Heart right ventricle (tissue), 16 donors: Measurements from ENCODE around the gene PIP5KL1. TPM values are rescaled to one million over a fixed set of nuclear protein-coding genes. Genes with fewer than 3 reads are reported as not detected.

ENCODE experiments used
- ATAC-seq, 8 donors: fragments of 200-7000 bp; cut with Tn5 transposase; one replicate each; pipeline ENCODE4 v1.9.1; 2020; ENCODE audit warnings: mild to moderate bottlenecking in 8 of 8, moderate library complexity in 8 of 8, moderate number of reproducible peaks in 1 of 8
- DNase-seq, 2 donors: peaks; one replicate each; pipeline ENCODE4 v3.0.0-alpha.2; 2020
- H3K27ac ChIP-seq, 10 donors: fragments of 200-600 bp; sonication (generic) in 2 of 10; one replicate each; pipeline versions ENCODE4 v1.5.0 to v1.8.0; 2020 to 2022; ENCODE audit warnings: mild to moderate bottlenecking in 3 of 10
- H3K27me3 ChIP-seq, 7 donors: fragments of 200-600 bp; one replicate each; pipeline ENCODE4 v1.8.0; 2021 to 2022; ENCODE audit warnings: mild to moderate bottlenecking in 2 of 7
- H3K36me3 ChIP-seq, 9 donors: fragments of 200-600 bp; sonication (generic) in 1 of 9; one replicate each; pipeline versions ENCODE4 v1.5.0 to v1.8.0; 2020 to 2022; ENCODE audit warnings: mild to moderate bottlenecking in 2 of 9
- H3K4me1 ChIP-seq, 9 donors: fragments of 200-600 bp; sonication (generic) in 1 of 9; one replicate each; pipeline versions ENCODE4 v1.5.0 to v1.8.0; 2020 to 2022; ENCODE audit warnings: mild to moderate bottlenecking in 4 of 9
- H3K4me3 ChIP-seq, 10 donors: fragments of 200-600 bp; sonication (generic) in 2 of 10; one replicate each; pipeline versions ENCODE4 v1.5.0 to v1.8.0; 2020 to 2022; ENCODE audit warnings: mild to moderate bottlenecking in 7 of 10, moderate library complexity in 2 of 10
- H3K9me3 ChIP-seq, 11 donors: fragments of 200-600 bp in 10 of 11; sonication (generic) in 2 of 11; one replicate each; pipeline versions ENCODE4 v1.5.0 to v1.8.0; 2013 to 2022; ENCODE audit warnings: mild to moderate bottlenecking in 2 of 11, control low read depth in 1 of 11, moderate library complexity in 1 of 11
- CTCF ChIP-seq, 9 donors: fragments of 200-600 bp; sonication (generic) in 2 of 9; IDR thresholded peaks; one replicate each; pipeline versions ENCODE4 v1.5.0 to v1.8.0; 2021 to 2022; ENCODE audit warnings: antibody characterized with exemption in 9 of 9, mild to moderate bottlenecking in 5 of 9, moderate library complexity in 1 of 9
- WGBS, 2 donors: extraction: QIAGEN DNeasy Blood & Tissue Kit; methylation state at CpG; one replicate each; pipeline ENCODE4 v1.1.7; 2013; ENCODE audit warnings: inconsistent platforms in 1 of 2; 5-methylcytosine and 5-hydroxymethylcytosine counted together
- intact Hi-C, 10 donors: fragments of 100-400 bp; cut with DNase I; formaldehyde crosslinking; loops; one replicate each; pipeline versions ENCODE4 v1.11.1 to v1.14.2; 2022
- polyA plus RNA-seq, 2 donors: library from polyadenylated mRNA; stranded (reverse); fragments of 200-250 nt; gene quantifications; one replicate each; pipeline ENCODE4 v1.2.3, GENCODE V29; 2013
- total RNA-seq, 10 donors: library from RNA; stranded (reverse); fragmentation: NEBNext Ultra II Directional in 3 of 10; extraction: Animal tissue kit (Norgen Biotek cat#: 25700) in 3 of 10; gene quantifications; one replicate each; pipeline versions ENCODE4 v1.2.1 to v1.2.4, GENCODE V29; 2021 to 2023
- donor health status: Arrhythmogenic right ventricular cardiomyopathy.
- donor health status: ischemic (EF 13 %, LVEDD 7.1; RV severe dilation, severe dysfunction).
- donor health status: healthy with polysubstance abuse.
- donor health status: DM: no; HTN: yes; CAD: no.
- donor health status: DM: no; HTN: no; CAD: no.
- donor health status: ischemic (EF 25% LVEDD 6.9; RV normal size, moderate dysfunction).
- donor health status: ischemic (EF 25% LVEDD 5.7; RV mildly dilated, moderate dysfunction).
- donor health status: healthy.
- donor health status: DM: yes; HTN: yes; CAD: no.
- donor health status: Ischemic cardiomyopathy.
- donor health status: ischemic (EF 35%, LVEDD 5.7; RV mildly dilated, moderate dysfunction).
- donor health status: nonischemic (EF 11% LVEDD 7.7; RV severe dilation, severe dysfunction).
- donor health status: DM: yes; HTN: yes; CAD: no.
- donor health status: PGD.
- donor health status: ischemic (EF 29% LVEDD 5.4; RV normal size, mild dysfunction).
- donor health status: nonischemic (EF 23%, LVEDD 6.1; RV moderate dilation, normal function).

PIP5KL1 gene
- total and polyA plus RNA-seq, 12 donors = 0.25 to 0.59 (median 0.46) TPM; not detected in 4

DNA sequence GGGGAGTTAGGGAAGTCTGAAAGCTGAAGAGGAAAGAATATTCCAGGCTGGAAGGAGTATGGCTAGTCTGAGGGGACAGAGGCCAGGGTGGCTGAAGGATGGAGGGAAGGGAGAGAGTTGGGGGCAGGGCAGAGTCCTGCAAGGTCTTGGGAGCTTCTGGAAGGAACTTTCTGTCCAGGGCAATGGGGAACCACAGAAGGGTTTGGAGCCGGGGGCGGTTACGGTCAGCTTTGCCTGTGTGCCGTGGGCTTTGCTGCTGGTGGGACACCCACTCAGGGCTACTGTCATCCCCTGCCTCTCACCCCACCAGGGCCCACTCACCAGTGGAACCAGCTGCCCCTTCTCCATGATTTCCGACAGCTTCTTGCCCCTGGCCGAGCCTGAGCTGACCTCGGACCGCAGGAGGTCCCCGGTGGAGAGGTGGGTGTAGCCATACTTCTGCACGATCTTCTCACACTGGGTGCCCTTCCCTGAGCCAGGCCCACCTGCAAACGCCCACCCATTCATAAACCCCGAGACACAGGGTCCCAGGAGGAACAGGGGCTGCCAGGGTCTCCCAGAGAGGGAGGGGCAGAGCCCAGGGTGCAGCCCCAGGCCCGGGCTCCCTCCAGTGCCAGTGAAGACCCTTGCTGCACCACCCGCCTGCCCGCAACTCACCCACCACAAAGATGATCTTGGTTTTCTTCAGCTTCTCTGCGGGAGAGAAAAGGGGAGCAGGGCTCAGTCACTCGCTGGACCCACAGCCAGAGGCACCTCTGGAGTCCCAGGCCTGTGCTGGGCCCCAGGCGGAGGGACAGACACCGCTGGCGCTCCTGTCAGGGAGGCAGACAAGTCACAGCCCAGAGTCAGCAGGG lies 58.0 kb downstream of the PIP5KL1 start:
- WGBS, 2 donors = 90 to 92% methylated on average over 20 of the region's 20 CpGs
- Histone ChIP-seq H3K9me3 (no peaks in the 10 kb centered on the region), H3K36me3 (peaks cover 0 to 58% (median 27%) of the 10 kb centered on the region in 9 donors), H3K27ac (peak overlapping the region in 5 of 10 donors; percentile 28 to 91 (median 88)), H3K27me3 (peaks cover 0 to 8% (median 0%) of the 10 kb centered on the region in 7 donors), H3K4me3 (no peak overlapping the region), H3K4me1 (peaks cover 18 to 78% (median 56%) of the 10 kb centered on the region in 9 donors)
- TF ChIP-seq CTCF (IDR thresholded peaks at IDR 0.05) = no peak
- DNase-seq (no peak), ATAC-seq (no peak)
- intact Hi-C loops = loop anchor here (5.0 to 10.0 kb wide), 11 partner anchors 45 to 280 kb away; partner anchors contain the start of genes CDK9 (in 4 of the 10), TOR2A (in 4 of the 10), FPGS (in 2 of the 10) and ST6GALNAC4 (in 2 of the 10)

GRCh38 chr9:127871531-127871930 lies 59.0 kb downstream of the PIP5KL1 start:
- no peak for TF ChIP-seq CTCF (IDR thresholded peaks at IDR 0.05)
- intact Hi-C loops = loop anchor here (2.0 to 10.0 kb wide), 13 partner anchors 44 to 279 kb away; partner anchors contain the start of genes CDK9 (in 4 of the 10), TOR2A (in 4 of the 10), FPGS (in 2 of the 10) and ST6GALNAC4 (in 2 of the 10)
- WGBS, 2 donors = 79 to 85% methylated on average over 9 of the region's 9 CpGs
- DNase-seq (no peak), ATAC-seq (no peak)
- peaks cover 0 to 62% (median 28%) of the 10 kb centered on the region in 9 donors for H3K36me3 ChIP-seq
- H3K27ac ChIP-seq = no peak overlapping the region
- peaks cover 15 to 80% (median 52%) of the 10 kb centered on the region in 9 donors for H3K4me1 ChIP-seq
- H3K9me3 ChIP-seq = no peaks in the 10 kb centered on the region
- no peak overlapping the region for H3K4me3 ChIP-seq
- H3K27me3 ChIP-seq = no peaks in the 10 kb centered on the region

- ATAC-seq (no peak), DNase-seq (no peak)
- Histone ChIP-seq H3K4me3 (no peak overlapping the region), H3K27me3 (no peaks in the 10 kb centered on the region), H3K9me3 (no peaks in the 10 kb centered on the region), H3K36me3 (peaks cover 0 to 64% (median 28%) of the 10 kb centered on the region in 9 donors), H3K27ac (no peak overlapping the region), H3K4me1 (peaks cover 10 to 75% (median 46%) of the 10 kb centered on the region in 9 donors)
- TF ChIP-seq CTCF (IDR thresholded peaks at IDR 0.05) = no peak
- intact Hi-C loops = loop anchor here (1.0 to 10.0 kb wide), 14 partner anchors 44 to 279 kb away; partner anchors contain the start of genes TOR2A (in 5 of the 10), CDK9 (in 4 of the 10), FPGS (in 2 of the 10) and ST6GALNAC4 (in 2 of the 10)
- 80 to 90% methylated on average over 12 of the region's 12 CpGs for WGBS, 2 donors
These were observed 59.7 kb downstream of the PIP5KL1 start for GRCh38 chr9:127870887-127871286.

Other genes with a start within 250 kb of the PIP5KL1 start
- under 1 TPM in 2 of 10 donors, not detected in 8; 0.10 to 0.13 TPM for gene CFAP157, start 223.8 kb downstream of the PIP5KL1 start, total RNA-seq
- gene CFAP157, start 223.8 kb downstream of the PIP5KL1 start, polyA plus RNA-seq = under 1 TPM; 0.15 to 0.19 TPM
- 10 to 100 TPM in 8 of 10 donors, 1 to 10 TPM in 2; 8.1 to 14.1 (median 11.5) TPM for gene PTRH1, start 215.1 kb downstream of the PIP5KL1 start, total RNA-seq
- gene PTRH1, start 215.1 kb downstream of the PIP5KL1 start, polyA plus RNA-seq = 10 to 100 TPM; 10.8 to 47.0 TPM
- under 1 TPM in 9 of 10 donors, not detected in 1; 0.04 to 0.61 (median 0.32) TPM for gene TTC16, start 214.7 kb downstream of the PIP5KL1 start, total RNA-seq
- gene TTC16, start 214.7 kb downstream of the PIP5KL1 start, polyA plus RNA-seq = 1 to 10 TPM in 1 of 2 donors, under 1 TPM in 1; 0.04 to 1.4 TPM
- gene TOR2A, start 195.5 kb downstream of the PIP5KL1 start, total RNA-seq = 1 to 10 TPM; 1.5 to 6.3 (median 2.2) TPM
- 1 to 10 TPM; 6.9 to 7.6 TPM for gene TOR2A, start 195.5 kb downstream of the PIP5KL1 start, polyA plus RNA-seq
- 10 to 100 TPM; 10.9 to 26.0 (median 17.7) TPM for gene SH2D3C, start 152.1 kb downstream of the PIP5KL1 start, total RNA-seq
- 10 to 100 TPM; 30.1 to 36.7 TPM for gene SH2D3C, start 152.1 kb downstream of the PIP5KL1 start, polyA plus RNA-seq
- 10 to 100 TPM; 30.9 to 59.0 (median 44.1) TPM for gene CDK9, start 144.7 kb downstream of the PIP5KL1 start, total RNA-seq
- gene CDK9, start 144.7 kb downstream of the PIP5KL1 start, polyA plus RNA-seq = 10 to 100 TPM; 32.5 to 47.7 TPM
- gene FPGS, start 127.9 kb downstream of the PIP5KL1 start, total RNA-seq = 10 to 100 TPM; 40.2 to 58.5 (median 46.5) TPM
- 10 to 100 TPM; 40.7 to 45.5 TPM for gene FPGS, start 127.9 kb downstream of the PIP5KL1 start, polyA plus RNA-seq
- gene ENG, start 76.1 kb downstream of the PIP5KL1 start, total RNA-seq = 100 to 1,000 TPM in 8 of 10 donors, 10 to 100 TPM in 2; 76.8 to 263 (median 137) TPM
- gene ENG, start 76.1 kb downstream of the PIP5KL1 start, polyA plus RNA-seq = 100 to 1,000 TPM; 199 to 310 TPM
- 100 to 1,000 TPM; 553 to 918 (median 731) TPM for gene AK1, start 53.1 kb downstream of the PIP5KL1 start, total RNA-seq
- 1,000 to 10,000 TPM in 1 of 2 donors, 100 to 1,000 TPM in 1; 500 to 1,050 TPM for gene AK1, start 53.1 kb downstream of the PIP5KL1 start, polyA plus RNA-seq
- gene ST6GALNAC6, start 31.2 kb downstream of the PIP5KL1 start, total RNA-seq = 10 to 100 TPM; 32.8 to 52.0 (median 44.7) TPM
- gene ST6GALNAC6, start 31.2 kb downstream of the PIP5KL1 start, polyA plus RNA-seq = 10 to 100 TPM; 33.0 to 40.5 TPM
- 10 to 100 TPM; 23.2 to 52.9 (median 33.9) TPM for gene ST6GALNAC4, start 13.7 kb downstream of the PIP5KL1 start, total RNA-seq
- gene ST6GALNAC4, start 13.7 kb downstream of the PIP5KL1 start, polyA plus RNA-seq = 10 to 100 TPM; 10.8 to 48.6 TPM
- gene DPM2, start 7.1 kb upstream of the PIP5KL1 start, total RNA-seq = 10 to 100 TPM in 8 of 10 donors, 1 to 10 TPM in 2; 7.2 to 15.4 (median 12.3) TPM
- gene DPM2, start 7.1 kb upstream of the PIP5KL1 start, polyA plus RNA-seq = 10 to 100 TPM; 16.7 to 31.1 TPM
- gene EEIG1, start 50.2 kb upstream of the PIP5KL1 start, total RNA-seq = 10 to 100 TPM; 11.1 to 33.5 (median 25.1) TPM
- 10 to 100 TPM in 1 of 2 donors, 1 to 10 TPM in 1; 6.7 to 13.0 TPM for gene EEIG1, start 50.2 kb upstream of the PIP5KL1 start, polyA plus RNA-seq
- 1 to 10 TPM; 3.2 to 7.0 (median 5.5) TPM for gene NAIF1, start 136.5 kb upstream of the PIP5KL1 start, total RNA-seq
- gene NAIF1, start 136.5 kb upstream of the PIP5KL1 start, polyA plus RNA-seq = 1 to 10 TPM; 4.4 to 7.2 TPM
- gene SLC25A25, start 137.5 kb upstream of the PIP5KL1 start, total RNA-seq = 10 to 100 TPM in 3 of 10 donors, 1 to 10 TPM in 7; 3.6 to 20.7 (median 7.5) TPM
- 1 to 10 TPM; 2.3 to 4.8 TPM for gene SLC25A25, start 137.5 kb upstream of the PIP5KL1 start, polyA plus RNA-seq
- 100 to 1,000 TPM; 117 to 166 (median 148) TPM for gene PTGES2, start 197.0 kb upstream of the PIP5KL1 start, total RNA-seq
- gene PTGES2, start 197.0 kb upstream of the PIP5KL1 start, polyA plus RNA-seq = 100 to 1,000 TPM; 132 to 147 TPM
- gene LCN2, start 218.7 kb upstream of the PIP5KL1 start, total RNA-seq = 1 to 10 TPM in 1 of 10 donors, under 1 TPM in 4, not detected in 5; 0.34 to 2.7 (median 0.45) TPM
- 1 to 10 TPM in 1 of 2 donors, under 1 TPM in 1; 0.62 to 1.5 TPM for gene LCN2, start 218.7 kb upstream of the PIP5KL1 start, polyA plus RNA-seq
- 10 to 100 TPM; 29.5 to 58.2 (median 36.1) TPM for gene BBLN, start 229.5 kb upstream of the PIP5KL1 start, total RNA-seq
- 100 to 1,000 TPM in 1 of 2 donors, 10 to 100 TPM in 1; 70.2 to 159 TPM for gene BBLN, start 229.5 kb upstream of the PIP5KL1 start, polyA plus RNA-seq